B cell (primary cell): ENCODE results near the gene TUBA3E. TPM values are rescaled to one million over a fixed set of nuclear protein-coding genes. Genes with fewer than 3 reads are reported as not detected.
A peak's percentile ranks its signal among the peaks of the same experiment; 100 is the strongest.
"Not testable (repeated sequence)": the region's sequence is repeated elsewhere in the genome, so short reads cannot be mapped to it uniquely, and the experiment has no call there.

Experiments
- ATAC-seq: fragments of 200-7000 bp; cut with Tn5 transposase; one replicate; pipeline ENCODE4 v1.10.0; 2021; ENCODE audit warnings: low read depth, mild to moderate bottlenecking, moderate number of reproducible peaks, moderate library complexity
- CTCF ChIA-PET: fragments of 350-600 bp; sonication (Branson Sonifier 250); formaldehyde crosslinking; loops from one replicate; lab custom pipeline; 2021; ENCODE audit warnings: antibody characterized with exemption, inconsistent platforms; lab: Charles Lee
- POLR2A ChIA-PET: fragments of 350-600 bp; sonication (Branson Sonifier 250); formaldehyde crosslinking; loops from one replicate; lab custom pipeline; 2021; ENCODE audit warnings: antibody characterized with exemption; lab: Charles Lee
- DNase-seq: peaks from one replicate; pipeline ENCODE4 v3.0.0; 2013
- H2AFZ ChIP-seq: 2 replicates; pipeline ENCODE4 v1.6.1; 2012; ENCODE audit warnings: mild to moderate bottlenecking, low read depth, low read length; ENCODE audit not compliant: insufficient read depth, poor library complexity, severe bottlenecking
- H3K27ac ChIP-seq, 2 donors: 1 replicate in 1 of 2; 2 replicates in 1 of 2; pipeline ENCODE4 v1.5.1; 2012 to 2013; ENCODE audit warnings: low read length in 2 of 2, mild to moderate bottlenecking in 2 of 2, moderate library complexity in 1 of 2
- H3K27me3 ChIP-seq, 4 experiments: fragments of 200-600 bp in 1 of 4; sonication (generic) in 1 of 4; replicated peaks in 1 of 4; 1 replicate in 2 of 4; 2 replicates in 2 of 4; pipeline versions ENCODE4 v1.6.1 to v1.7.0; 2013 to 2016; ENCODE audit warnings: low read length in 3 of 4, mild to moderate bottlenecking in 2 of 4, mixed read lengths in 1 of 4, moderate library complexity in 1 of 4; ENCODE audit not compliant: insufficient read depth in 4 of 4, control insufficient read depth in 3 of 4; ENCODE audit errors: control extremely low read depth in 1 of 4
- H3K36me3 ChIP-seq, 2 experiments: replicated peaks in 1 of 2; 1 replicate in 1 of 2; 2 replicates in 1 of 2; pipeline versions ENCODE4 v1.6.1 to v1.7.1; 2013; ENCODE audit warnings: low read length in 1 of 2; ENCODE audit not compliant: insufficient read depth in 2 of 2, control insufficient read depth in 1 of 2; ENCODE audit errors: control extremely low read depth in 1 of 2, extremely low read depth in 1 of 2
- H3K4me1 ChIP-seq, 2 donors: fragments of 200-600 bp in 1 of 2; sonication (generic) in 1 of 2; 1 replicate in 1 of 2; 2 replicates in 1 of 2; pipeline versions ENCODE4 v1.5.1 to v1.6.1; 2013 to 2017; ENCODE audit warnings: low read length in 2 of 2; ENCODE audit not compliant: control insufficient read depth in 2 of 2, insufficient read depth in 2 of 2
- H3K4me2 ChIP-seq: replicated peaks from 2 replicates; pipeline ENCODE3; 2012; ENCODE audit warnings: mild to moderate bottlenecking, low read depth, low read length; ENCODE audit not compliant: poor library complexity, severe bottlenecking
- H3K4me3 ChIP-seq, 5 experiments: fragments of 200-600 bp in 1 of 5; sonication (generic) in 1 of 5; 1 replicate in 3 of 5; 2 replicates in 2 of 5; pipeline versions ENCODE4 v1.5.1 to v1.7.0; 2011 to 2016; ENCODE audit warnings: low read length in 4 of 5, mild to moderate bottlenecking in 4 of 5, low read depth in 2 of 5, control low read depth in 1 of 5, moderate library complexity in 1 of 5; ENCODE audit not compliant: insufficient read depth in 1 of 5; ENCODE audit errors: control extremely low read depth in 1 of 5, extremely low read depth in 1 of 5
- H3K79me2 ChIP-seq: fragments of 200-600 bp; sonication (generic); one replicate; pipeline ENCODE4 v1.6.0; 2016; ENCODE audit warnings: low read length; ENCODE audit not compliant: control insufficient read depth, insufficient read depth
- H3K9ac ChIP-seq: fragments of 200-600 bp; sonication (generic); 2 replicates; pipeline ENCODE4 v1.6.1; 2017; ENCODE audit warnings: mild to moderate bottlenecking, low read length, moderate library complexity
- H3K9me3 ChIP-seq, 3 donors: one replicate each; pipeline versions ENCODE4 v1.6.1 to v1.7.1; 2013; ENCODE audit warnings: low read length in 2 of 3; ENCODE audit not compliant: control insufficient read depth in 2 of 3, insufficient read depth in 1 of 3; ENCODE audit errors: control extremely low read depth in 1 of 3
- H4K20me1 ChIP-seq: 2 replicates; pipeline ENCODE4 v1.6.0; 2012; ENCODE audit warnings: mild to moderate bottlenecking, low read length; ENCODE audit not compliant: insufficient read depth, control insufficient read depth, poor library complexity, severe bottlenecking
- H3K27ac Mint-ChIP-seq: one replicate; pipeline ENCODE4 v1.8.0; 2021; ENCODE audit warnings: mixed read lengths
- H3K27me3 Mint-ChIP-seq: one replicate; pipeline ENCODE4 v1.8.0; 2021; ENCODE audit warnings: mixed read lengths
- H3K4me1 Mint-ChIP-seq: one replicate; pipeline ENCODE4 v1.8.0; 2021; ENCODE audit warnings: mixed read lengths
- H3K4me3 Mint-ChIP-seq: one replicate; pipeline ENCODE4 v1.8.0; 2021; ENCODE audit warnings: mixed read lengths
- H3K9me3 Mint-ChIP-seq: one replicate; pipeline ENCODE4 v1.8.0; 2022; ENCODE audit warnings: mixed read lengths; ENCODE audit not compliant: insufficient read depth
- EZH2 ChIP-seq: IDR thresholded peaks from 2 replicates; pipeline ENCODE4 v1.6.1; 2012; ENCODE audit warnings: borderline replicate concordance, low read depth, mild to moderate bottlenecking, moderate library complexity, low read length; ENCODE audit not compliant: insufficient read depth, poor library complexity, severe bottlenecking
- WGBS: methylation state at CpG from one replicate; pipeline ENCODE4 v1.1.5; 2013; ENCODE audit warnings: missing lambda C conversion rate; ENCODE audit not compliant: insufficient coverage; 5-methylcytosine and 5-hydroxymethylcytosine counted together
- intact Hi-C: fragments of 100-400 bp; cut with micrococcal nuclease; formaldehyde crosslinking; loops from one replicate; pipeline ENCODE4 v1.10.0; 2022
- polyA plus RNA-seq: library from polyadenylated mRNA; depleted of rRNA; stranded (reverse); fragments of >200 nt; gene quantifications from 2 replicates; pipeline ENCODE4 v1.2.3, GENCODE V29; 2012
- total RNA-seq, 2 donors: library from RNA; stranded (reverse); fragments of 120-200 nt in 1 of 2; gene quantifications; 1 replicate in 1 of 2; 2 replicates in 1 of 2; pipeline versions ENCODE4 v1.2.3 to v1.2.4, GENCODE V29; 2013 to 2022
- TF ChIP-seq, protein P1 (sequence below): fragments of 200-600 bp; IDR thresholded peaks from one replicate; pipeline ENCODE4 v1.8.0; 2022; ENCODE audit warnings: antibody characterized with exemption, mild to moderate bottlenecking

The TUBA3E gene
- total and polyA plus RNA-seq, 2 donors (not counting 1 experiment from before 2014, with no cell fraction given) = not detected

DNA sequence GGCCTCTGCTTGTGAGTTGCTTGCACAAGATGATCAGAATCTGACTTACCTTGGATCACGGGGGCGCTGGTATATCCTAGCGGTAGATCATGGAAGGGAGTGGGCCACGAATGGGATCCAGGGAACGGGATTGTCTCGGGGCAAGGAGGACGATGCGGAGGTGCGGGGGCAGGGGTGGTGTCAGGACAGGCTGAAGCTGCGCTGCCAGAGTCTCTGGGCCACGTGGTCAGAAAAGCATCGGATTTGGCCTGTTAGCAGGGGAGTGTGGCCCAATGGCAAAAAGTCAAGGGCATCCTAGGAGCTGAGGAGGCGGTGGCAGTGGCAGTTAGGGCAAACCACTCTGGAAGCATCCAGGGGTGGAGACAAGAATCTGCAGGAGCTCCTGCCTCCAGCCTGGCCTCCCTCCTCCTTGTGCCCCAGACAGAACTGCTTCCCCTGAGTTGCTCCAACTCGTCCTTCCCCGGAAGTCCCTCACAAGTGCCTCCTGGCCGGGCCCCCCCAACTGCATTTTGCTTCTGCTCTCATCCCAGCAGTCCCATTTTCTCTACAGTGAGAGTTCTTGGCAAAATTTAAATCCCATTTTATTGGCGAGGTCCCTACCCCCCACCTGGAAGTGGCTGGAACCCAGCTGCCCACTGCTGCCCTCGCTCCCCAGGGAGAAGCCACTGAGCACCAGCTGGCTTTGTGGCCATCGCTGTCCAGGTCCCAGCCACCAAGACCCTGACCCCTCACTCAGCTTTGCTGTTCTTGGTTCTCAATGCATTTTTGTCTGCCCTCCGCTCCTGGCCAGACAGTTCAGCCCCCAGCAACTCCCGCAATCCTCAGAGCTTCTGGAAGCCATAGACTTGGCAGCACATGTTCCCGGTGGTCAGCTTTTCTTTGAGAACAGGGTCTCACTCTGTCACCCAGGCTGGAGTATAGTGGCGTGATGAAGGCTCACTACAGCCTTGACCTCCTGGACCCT lies 47.8 kb downstream of the TUBA3E start:
- H4K20me1 ChIP-seq = no peaks in the 10 kb centered on the region
- TF ChIP-seq, protein P1, sequence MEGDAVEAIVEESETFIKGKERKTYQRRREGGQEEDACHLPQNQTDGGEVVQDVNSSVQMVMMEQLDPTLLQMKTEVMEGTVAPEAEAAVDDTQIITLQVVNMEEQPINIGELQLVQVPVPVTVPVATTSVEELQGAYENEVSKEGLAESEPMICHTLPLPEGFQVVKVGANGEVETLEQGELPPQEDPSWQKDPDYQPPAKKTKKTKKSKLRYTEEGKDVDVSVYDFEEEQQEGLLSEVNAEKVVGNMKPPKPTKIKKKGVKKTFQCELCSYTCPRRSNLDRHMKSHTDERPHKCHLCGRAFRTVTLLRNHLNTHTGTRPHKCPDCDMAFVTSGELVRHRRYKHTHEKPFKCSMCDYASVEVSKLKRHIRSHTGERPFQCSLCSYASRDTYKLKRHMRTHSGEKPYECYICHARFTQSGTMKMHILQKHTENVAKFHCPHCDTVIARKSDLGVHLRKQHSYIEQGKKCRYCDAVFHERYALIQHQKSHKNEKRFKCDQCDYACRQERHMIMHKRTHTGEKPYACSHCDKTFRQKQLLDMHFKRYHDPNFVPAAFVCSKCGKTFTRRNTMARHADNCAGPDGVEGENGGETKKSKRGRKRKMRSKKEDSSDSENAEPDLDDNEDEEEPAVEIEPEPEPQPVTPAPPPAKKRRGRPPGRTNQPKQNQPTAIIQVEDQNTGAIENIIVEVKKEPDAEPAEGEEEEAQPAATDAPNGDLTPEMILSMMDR = no peak
- TF ChIP-seq EZH2 = no peak
- H2AFZ ChIP-seq = no peak overlapping the region
- Mint-ChIP-seq H3K9me3 (no peaks in the 10 kb centered on the region), H3K27ac (no peak overlapping the region), H3K4me1 (peaks cover 2% of the 10 kb centered on the region), H3K4me3 (no peak overlapping the region), H3K27me3 (peaks cover 4% of the 10 kb centered on the region)
- POLR2A ChIA-PET = no interaction called here
- no peak overlapping the region for H3K9ac ChIP-seq
- H3K9me3 ChIP-seq = no peaks in the 10 kb centered on the region
- H3K36me3 ChIP-seq = peaks cover 0 to 13% of the 10 kb centered on the region in 2 experiments
- H3K4me2 ChIP-seq = no peak overlapping the region
- peaks cover 0 to 1% (median 0%) of the 10 kb centered on the region in 4 experiments for H3K27me3 ChIP-seq
- H3K27ac ChIP-seq = no peak overlapping the region
- ATAC-seq (no peak), DNase-seq (no peak)
- no peak overlapping the region for H3K4me3 ChIP-seq
- CTCF ChIA-PET = no interaction called here
- intact Hi-C loops = no loop called here
- H3K79me2 ChIP-seq = no peaks in the 10 kb centered on the region
- WGBS = 98% methylated on average over 22 of the region's 23 CpGs
- H3K4me1 ChIP-seq = no peaks in the 10 kb centered on the region

DNA sequence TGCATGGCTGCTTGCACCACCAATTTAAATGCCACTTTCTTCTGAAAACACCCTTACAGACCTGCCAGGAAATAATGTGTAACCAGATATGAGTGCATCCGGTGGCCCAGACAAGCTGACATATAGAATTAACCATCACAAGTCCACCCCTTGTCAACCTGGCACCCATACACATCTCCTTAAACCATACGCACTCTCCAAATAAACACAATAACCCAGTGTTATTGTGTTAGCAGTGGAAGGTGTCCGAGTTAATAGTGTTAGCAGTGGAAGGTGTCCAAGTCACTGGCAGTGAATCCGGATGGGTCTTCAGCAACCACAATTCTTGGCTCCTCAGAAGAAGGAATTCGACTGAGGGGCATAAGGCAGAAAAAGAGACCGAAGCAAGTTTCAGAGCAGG lies 49.7 kb downstream of the TUBA3E start:
- H3K27ac ChIP-seq, ATAC-seq, H3K4me3 ChIP-seq, H3K4me2 ChIP-seq, H3K9ac ChIP-seq, POLR2A ChIA-PET, H3K27ac Mint-ChIP-seq, H2AFZ ChIP-seq, H3K27me3 ChIP-seq, H3K9me3 Mint-ChIP-seq, H3K79me2 ChIP-seq, intact Hi-C loops, H4K20me1 ChIP-seq, CTCF ChIA-PET, H3K27me3 Mint-ChIP-seq, H3K4me3 Mint-ChIP-seq, H3K4me1 Mint-ChIP-seq, H3K36me3 ChIP-seq, H3K9me3 ChIP-seq, DNase-seq, H3K4me1 ChIP-seq: not testable (repeated sequence)
- 93% methylated on average over 2 of the region's 6 CpGs for WGBS

DNA sequence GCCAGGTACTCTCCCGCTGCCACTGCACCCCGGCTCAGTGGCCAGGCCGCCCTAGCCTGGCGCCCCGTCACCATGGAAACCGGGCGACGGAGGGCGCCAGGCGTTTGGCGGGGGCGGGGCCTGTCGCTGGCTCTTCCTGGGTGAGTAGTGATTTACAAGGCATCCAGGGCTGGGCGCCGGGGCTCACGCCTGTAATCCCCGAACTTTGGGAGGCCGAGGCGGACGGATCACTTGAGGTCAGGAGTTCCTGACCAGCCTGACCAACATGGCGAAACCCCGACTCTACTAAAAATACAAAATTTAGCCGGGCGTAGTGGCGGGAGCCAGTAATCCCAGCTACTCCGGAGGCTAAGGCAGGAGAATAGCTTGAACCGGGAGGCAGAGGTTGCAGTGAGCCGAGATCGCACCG lies 53.2 kb downstream of the TUBA3E start, which contains the start of gene CCDC74B:
CCDC74B (minus strand) TSS at position 107 of the 409 bp plus-strand sequence. CDS start 116 bp downstream, outside the sequence.
- peak within 1 kb of the TSS in 3 of 5 experiments; percentile 37 to 46 (median 42) for H3K4me3 ChIP-seq
- H4K20me1 ChIP-seq, H3K27ac ChIP-seq, H3K4me1 Mint-ChIP-seq, H3K4me1 ChIP-seq, H3K9me3 Mint-ChIP-seq, intact Hi-C loops, H3K9me3 ChIP-seq, H3K27ac Mint-ChIP-seq, H3K36me3 ChIP-seq, H3K79me2 ChIP-seq, CTCF ChIA-PET, H3K27me3 ChIP-seq: not testable (repeated sequence)
- WGBS = 12% methylated on average over 22 of the region's 30 CpGs
- peak within 1 kb of the TSS; percentile 82 for H3K4me3 Mint-ChIP-seq
- POLR2A ChIA-PET = interaction anchor here (0.6 kb wide), 1 partner anchor 383 kb away, joined by 3 read pairs; no protein-coding TSS in a partner anchor
- H3K27me3 Mint-ChIP-seq = peaks cover 12% of the 10 kb centered on the region
- peak; percentile 69 for DNase-seq
- H2AFZ ChIP-seq = peak within 1 kb of the TSS; percentile 51
- peak; percentile 92 for ATAC-seq
- peak within 1 kb of the TSS; percentile 52 for H3K4me2 ChIP-seq
- H3K9ac ChIP-seq = peak within 1 kb of the TSS; percentile 45
